Fibroblast of lung (primary cell): ENCODE results near the gene TDRD1. TPM values are rescaled to one million over a fixed set of nuclear protein-coding genes. Genes with fewer than 3 reads are reported as not detected.

Experiments used
- DNase-seq, 2 donors: peaks; one replicate each; pipeline versions ENCODE4 v3.0.0 to v3.0.0-alpha.2; 2010; ENCODE audit warnings: low read depth in 2 of 2
- H2AFZ ChIP-seq: 2 replicates; pipeline ENCODE4 v1.5.1; 2012; ENCODE audit warnings: low read length, control low read depth, inconsistent platforms
- H3K27ac ChIP-seq: 2 replicates; pipeline ENCODE4 v1.5.1; 2011; ENCODE audit warnings: low read length, control low read depth; ENCODE audit not compliant: insufficient read depth
- H3K27me3 ChIP-seq: 2 replicates; pipeline ENCODE4 v1.5.1; 2011; ENCODE audit warnings: mild to moderate bottlenecking, low read length; ENCODE audit not compliant: control insufficient read depth, insufficient read depth
- H3K36me3 ChIP-seq: 2 replicates; pipeline ENCODE4 v1.5.1; 2011; ENCODE audit warnings: low read length; ENCODE audit not compliant: control insufficient read depth, insufficient read depth
- H3K4me1 ChIP-seq: 2 replicates; pipeline ENCODE4 v1.5.1; 2011; ENCODE audit warnings: low read length; ENCODE audit not compliant: control insufficient read depth, insufficient read depth; ENCODE audit errors: extremely low read depth
- H3K4me2 ChIP-seq: 2 replicates; pipeline ENCODE4 v1.5.1; 2011; ENCODE audit warnings: low read length, control low read depth; ENCODE audit not compliant: insufficient read depth; ENCODE audit errors: extremely low read depth
- H3K4me3 ChIP-seq, 4 experiments: fragments of 200-600 bp in 1 of 4; sonication (generic) in 1 of 4; replicated peaks in 1 of 4; 2 replicates each; pipeline ENCODE4 v1.5.1; 2011 to 2016; ENCODE audit warnings: low read length in 4 of 4, low read depth in 3 of 4, mild to moderate bottlenecking in 3 of 4, control low read depth in 2 of 4, inconsistent platforms in 1 of 4, mixed read lengths in 1 of 4; ENCODE audit not compliant: insufficient read depth in 1 of 4; ENCODE audit errors: control extremely low read depth in 1 of 4
- H3K79me2 ChIP-seq: 2 replicates; pipeline ENCODE4 v1.5.1; 2012; ENCODE audit warnings: mild to moderate bottlenecking, low read length, inconsistent platforms; ENCODE audit not compliant: control insufficient read depth, insufficient read depth
- H3K9ac ChIP-seq: 2 replicates; pipeline ENCODE4 v1.5.1; 2011; ENCODE audit warnings: mild to moderate bottlenecking, low read length, control low read depth; ENCODE audit not compliant: insufficient read depth
- H3K9me3 ChIP-seq: 2 replicates; pipeline ENCODE4 v1.5.1; 2012; ENCODE audit warnings: low read depth, low read length; ENCODE audit not compliant: control insufficient read depth, insufficient read depth
- H4K20me1 ChIP-seq: 2 replicates; pipeline ENCODE4 v1.5.1; 2011; ENCODE audit warnings: low read length; ENCODE audit not compliant: control insufficient read depth, insufficient read depth; ENCODE audit errors: extremely low read depth
- CTCF ChIP-seq, 2 donors: IDR thresholded peaks in 1 of 2; conservative IDR thresholded peaks in 1 of 2; 1 replicate in 1 of 2; 2 replicates in 1 of 2; pipeline ENCODE4 v1.5.1; 2011 to 2012; ENCODE audit warnings: low read length in 2 of 2, control low read depth in 1 of 2, inconsistent platforms in 1 of 2, low read depth in 1 of 2, mild to moderate bottlenecking in 1 of 2
- EZH2 ChIP-seq: IDR thresholded peaks from 2 replicates; pipeline ENCODE4 v1.5.1; 2012; ENCODE audit warnings: low read length, control low read depth, mild to moderate bottlenecking; ENCODE audit errors: missing control alignments
- polyA plus RNA-seq, 2 donors: library from polyadenylated mRNA; depleted of rRNA in 1 of 2; stranded (reverse) in 1 of 2; unstranded in 1 of 2; fragments of >200 nt; gene quantifications; 2 replicates each; pipeline ENCODE4 v1.2.1, GENCODE V29; 2011 to 2012; ENCODE audit warnings: missing spikeins in 1 of 2
- total RNA-seq: library from RNA; depleted of rRNA; stranded (reverse); fragments of >200 nt; gene quantifications from 2 replicates; pipeline ENCODE4 v1.2.1, GENCODE V29; 2014

The TDRD1 gene
- total and polyA plus RNA-seq, 2 donors (not counting 1 experiment from before 2014, with no cell fraction given) = 0.22 TPM; not detected in 1

GRCh38 chr10:114274616-114275453 lies 95.7 kb downstream of the TDRD1 start:
- H2AFZ ChIP-seq = no peak overlapping the region
- H3K79me2 ChIP-seq = no peaks in the 10 kb centered on the region
- H4K20me1 ChIP-seq = no peaks in the 10 kb centered on the region
- H3K36me3 ChIP-seq = no peaks in the 10 kb centered on the region
- H3K27ac ChIP-seq = no peak overlapping the region
- H3K4me1 ChIP-seq = peaks cover 13% of the 10 kb centered on the region
- H3K9ac ChIP-seq = no peak overlapping the region
- no peak for DNase-seq
- no peak overlapping the region for H3K4me2 ChIP-seq
- H3K27me3 ChIP-seq = peaks cover 18% of the 10 kb centered on the region
- no peak overlapping the region for H3K4me3 ChIP-seq
- no peaks in the 10 kb centered on the region for H3K9me3 ChIP-seq
- no peak for TF ChIP-seq CTCF (conservative IDR thresholded peaks at IDR 0.05 in 1 of 2, IDR thresholded peaks at IDR 0.05 in 1 of 2; ENCODE audit: low read depth in 1 of 2, low read length in 2 of 2)
- no peak for TF ChIP-seq EZH2

GRCh38 chr10:114276066-114276465 lies 96.9 kb downstream of the TDRD1 start:
- H3K79me2 ChIP-seq = no peaks in the 10 kb centered on the region
- H3K27ac ChIP-seq = no peak overlapping the region
- no peak overlapping the region for H3K4me2 ChIP-seq
- no peaks in the 10 kb centered on the region for H4K20me1 ChIP-seq
- H2AFZ ChIP-seq = no peak overlapping the region
- no peaks in the 10 kb centered on the region for H3K36me3 ChIP-seq
- DNase-seq = no peak
- H3K9ac ChIP-seq = no peak overlapping the region
- peaks cover 11% of the 10 kb centered on the region for H3K4me1 ChIP-seq
- TF ChIP-seq EZH2 = no peak
- TF ChIP-seq CTCF (conservative IDR thresholded peaks at IDR 0.05 in 1 of 2, IDR thresholded peaks at IDR 0.05 in 1 of 2; ENCODE audit: low read depth in 1 of 2, low read length in 2 of 2) = no peak
- H3K27me3 ChIP-seq = peaks cover 18% of the 10 kb centered on the region
- H3K9me3 ChIP-seq = no peaks in the 10 kb centered on the region
- no peak overlapping the region for H3K4me3 ChIP-seq

- TF ChIP-seq CTCF (conservative IDR thresholded peaks at IDR 0.05 in 1 of 2, IDR thresholded peaks at IDR 0.05 in 1 of 2; ENCODE audit: low read depth in 1 of 2, low read length in 2 of 2) (no peak), EZH2 (no peak)
- Histone ChIP-seq H3K4me1 (peaks cover 6% of the 10 kb centered on the region), H3K4me2 (no peak overlapping the region), H2AFZ (no peak overlapping the region), H3K36me3 (no peaks in the 10 kb centered on the region), H3K27ac (no peak overlapping the region), H3K27me3 (peaks cover 18% of the 10 kb centered on the region), H3K4me3 (no peak overlapping the region), H4K20me1 (no peaks in the 10 kb centered on the region), H3K79me2 (no peaks in the 10 kb centered on the region), H3K9me3 (no peaks in the 10 kb centered on the region), H3K9ac (no peak overlapping the region)
- DNase-seq = no peak
Observed at GRCh38 chr10:114276671-114277070, 97.5 kb downstream of the TDRD1 start.
